IMR-90 (cell line): ENCODE measurements around the gene PDE6B. TPM values are rescaled to one million over a fixed set of nuclear protein-coding genes. Genes with fewer than 3 reads are reported as not detected.

ENCODE experiments used
- ATAC-seq: fragments of 200-7000 bp; cut with Tn5 transposase; 2 replicates; pipeline ENCODE4 v1.9.1; 2020; ENCODE audit warnings: low read depth, mild to moderate bottlenecking, moderate library complexity
- BruUV-seq: library from RNA; stranded (reverse); fragments of 400-500 nt; replicated peaks from 2 replicates; lab custom pipeline; 2021; lab: Mats Ljungman, UMichigan
- CTCF ChIA-PET: fragments of 300-600 bp; formaldehyde crosslinking; extraction: SDS; loops from one replicate; lab custom pipeline; 2021; ENCODE audit warnings: antibody characterized with exemption; lab: Yijun Ruan, JAX
- POLR2A ChIA-PET: fragments of 300-600 bp; sonication (Branson Sonifier 250); formaldehyde crosslinking; loops from one replicate; lab custom pipeline; 2022; ENCODE audit warnings: antibody characterized with exemption; ENCODE audit not compliant: unreplicated experiment; lab: Charles Lee
- DNase-seq: peaks from one replicate; pipeline ENCODE4 v3.0.0; 2013
- H2AFZ ChIP-seq: replicated peaks from 2 replicates; pipeline ENCODE3; 2013; ENCODE audit warnings: low read length, mild to moderate bottlenecking; ENCODE audit not compliant: poor library complexity
- H2AK5ac ChIP-seq: 2 replicates; pipeline ENCODE4 v1.6.1; 2013; ENCODE audit warnings: low read depth, low read length, inconsistent platforms
- H2AK9ac ChIP-seq: replicated peaks from 2 replicates; pipeline ENCODE3; 2013; ENCODE audit warnings: mild to moderate bottlenecking, low read depth, low read length, moderate library complexity; ENCODE audit not compliant: poor library complexity
- H2BK120ac ChIP-seq: 2 replicates; pipeline ENCODE4 v1.6.1; 2013; ENCODE audit warnings: low read depth, low read length, inconsistent platforms
- H2BK15ac ChIP-seq: 3 replicates; pipeline ENCODE4 v1.6.1; 2013; ENCODE audit warnings: low read depth, low read length, inconsistent platforms
- H2BK20ac ChIP-seq: 2 replicates; pipeline ENCODE4 v1.6.1; 2013; ENCODE audit warnings: low read depth, mild to moderate bottlenecking, inconsistent platforms, low read length, moderate library complexity
- H2BK5ac ChIP-seq: 2 replicates; pipeline ENCODE4 v1.6.1; 2013; ENCODE audit warnings: mild to moderate bottlenecking, low read depth, low read length, inconsistent platforms; ENCODE audit not compliant: poor library complexity, severe bottlenecking
- H3K14ac ChIP-seq: replicated peaks from 2 replicates; pipeline ENCODE4 v1.6.1; 2013; ENCODE audit warnings: low read depth, low read length, inconsistent platforms
- H3K18ac ChIP-seq: 2 replicates; pipeline ENCODE4 v1.6.1; 2013; ENCODE audit warnings: low read depth, low read length, control low read depth
- H3K23ac ChIP-seq: 2 replicates; pipeline ENCODE4 v1.6.1; 2013; ENCODE audit warnings: low read depth, low read length, inconsistent platforms
- H3K27ac ChIP-seq: 2 replicates; pipeline ENCODE4 v1.5.1; 2013; ENCODE audit warnings: mild to moderate bottlenecking, control low read depth, low read length; ENCODE audit not compliant: insufficient read depth
- H3K27me3 ChIP-seq: 2 replicates; pipeline ENCODE4 v1.6.1; 2013; ENCODE audit warnings: low read length; ENCODE audit not compliant: control insufficient read depth, insufficient read depth
- H3K36me3 ChIP-seq: 2 replicates; pipeline ENCODE4 v1.6.1; 2013; ENCODE audit warnings: low read length, mixed read lengths; ENCODE audit not compliant: control insufficient read depth, insufficient read depth
- H3K4ac ChIP-seq: 2 replicates; pipeline ENCODE4 v1.6.1; 2013; ENCODE audit warnings: low read depth, low read length, inconsistent platforms
- H3K4me1 ChIP-seq: 2 replicates; pipeline ENCODE4 v1.6.1; 2013; ENCODE audit warnings: low read length, mixed read lengths; ENCODE audit not compliant: control insufficient read depth, insufficient read depth
- H3K4me2 ChIP-seq: 2 replicates; pipeline ENCODE4 v1.6.1; 2013; ENCODE audit warnings: low read depth, mild to moderate bottlenecking, control low read depth, low read length, moderate library complexity
- H3K4me3 ChIP-seq: 2 replicates; pipeline ENCODE4 v1.5.1; 2013; ENCODE audit warnings: low read depth, mild to moderate bottlenecking, control low read depth, low read length, moderate library complexity; ENCODE audit not compliant: insufficient read depth
- H3K56ac ChIP-seq: 2 replicates; pipeline ENCODE4 v1.6.1; 2013; ENCODE audit warnings: low read length, inconsistent platforms; ENCODE audit not compliant: insufficient read depth; ENCODE audit errors: extremely low read depth
- H3K79me1 ChIP-seq, 2 experiments: 2 replicates each; pipeline ENCODE4 v1.6.1; 2013; ENCODE audit warnings: low read length in 2 of 2, inconsistent platforms in 1 of 2, low read depth in 1 of 2
- H3K9ac ChIP-seq: 2 replicates; pipeline ENCODE4 v1.6.1; 2013; ENCODE audit warnings: low read depth, low read length, control low read depth
- H3K9me1 ChIP-seq: 2 replicates; pipeline ENCODE4 v1.6.1; 2013; ENCODE audit warnings: low read length, inconsistent platforms; ENCODE audit not compliant: insufficient read depth
- H3K9me3 ChIP-seq: 2 replicates; pipeline ENCODE4 v1.6.1; 2013; ENCODE audit warnings: low read length; ENCODE audit not compliant: control insufficient read depth, insufficient read depth
- H4K20me1 ChIP-seq: 2 replicates; pipeline ENCODE4 v1.6.1; 2013; ENCODE audit warnings: low read length, inconsistent platforms; ENCODE audit not compliant: insufficient read depth
- H4K5ac ChIP-seq: 2 replicates; pipeline ENCODE4 v1.6.1; 2013; ENCODE audit warnings: mild to moderate bottlenecking, low read depth, low read length, control low read depth
- H4K8ac ChIP-seq, 2 experiments: 2 replicates each; pipeline ENCODE4 v1.6.1; 2013; ENCODE audit warnings: low read depth in 2 of 2, low read length in 2 of 2, control low read depth in 1 of 2, inconsistent platforms in 1 of 2
- H4K91ac ChIP-seq: 2 replicates; pipeline ENCODE4 v1.6.1; 2013; ENCODE audit warnings: low read depth, low read length, inconsistent platforms; ENCODE audit not compliant: insufficient read depth
- CEBPB ChIP-seq: IDR thresholded peaks from 2 replicates; pipeline ENCODE4 v1.6.1; 2012; ENCODE audit warnings: low read depth, low read length, improper control_type of control experiment
- RFX5 ChIP-seq: IDR thresholded peaks from 2 replicates; pipeline ENCODE4 v1.8.0; 2012; ENCODE audit warnings: low read depth, mild to moderate bottlenecking, low read length, moderate library complexity
- WGBS, 2 experiments: methylation state at CpG; one replicate each; pipeline versions ENCODE4 v1.1.5 to v1.1.7; 2013; ENCODE audit warnings: missing lambda C conversion rate in 2 of 2; ENCODE audit not compliant: insufficient read length in 1 of 2; ENCODE audit errors: extremely low coverage in 2 of 2; 5-methylcytosine and 5-hydroxymethylcytosine counted together
- dilution Hi-C: fragments of 300-500 bp; cut with HindIII; formaldehyde crosslinking; loops from one replicate; pipeline ENCODE4 v1.14.3; 2018; ENCODE audit warnings: low sequenced_read_pairs; ENCODE audit not compliant: unreplicated experiment
- in situ Hi-C: fragments of 300-500 bp; cut with MboI; formaldehyde crosslinking; loops from 3 replicates; pipeline ENCODE4 v1.14.3; 2019; ENCODE audit warnings: low sequenced_read_pairs, inconsistent platforms, mixed read lengths
- intact Hi-C: fragments of 100-400 bp; cut with micrococcal nuclease; formaldehyde crosslinking; loops from 2 replicates; pipeline ENCODE4 v1.10.0; 2022
- polyA plus RNA-seq, 3 experiments: library from polyadenylated mRNA; depleted of rRNA; stranded (reverse); fragments of >200 nt; gene quantifications; 2 replicates each; pipeline ENCODE4 v1.2.3, GENCODE V29; 2012; ENCODE audit warnings: low replicate concordance in 1 of 3
- total RNA-seq: library from RNA; depleted of rRNA; stranded (reverse); fragments of >200 nt; gene quantifications from 2 replicates; pipeline ENCODE4 v1.2.3, GENCODE V29; 2012

Gene PDE6B
- total and polyA plus RNA-seq, 2 of the 4 experiments (the other 2 are of a cell fraction) = under 0.01 TPM; not detected in 1

GRCh38 chr4:661231-661630 lies 35.9 kb downstream of the PDE6B start:
- TF ChIP-seq RFX5 (no peak), CEBPB (no peak)
- no peak for DNase-seq
- BruUV-seq = no TSS peak
- WGBS, 2 experiments = no CpG with 5 or more reads among the region's 3 CpGs
- no peak overlapping the region for H4K8ac ChIP-seq
- peaks cover 4% of the 10 kb centered on the region; the same call in 1 of the 2 replicates for H3K27me3 ChIP-seq
- H2BK15ac ChIP-seq = no peak overlapping the region
- no peak overlapping the region for H2BK5ac ChIP-seq
- no peak overlapping the region for H4K5ac ChIP-seq
- ATAC-seq = no peak
- no peak overlapping the region for H2BK20ac ChIP-seq
- no peak overlapping the region for H3K4me3 ChIP-seq
- H4K91ac ChIP-seq = no peak overlapping the region
- peaks cover 16% of the 10 kb centered on the region for H3K9me3 ChIP-seq
- H2AK5ac ChIP-seq = no peak overlapping the region
- H3K18ac ChIP-seq = no peak overlapping the region
- no peaks in the 10 kb centered on the region for H3K4me1 ChIP-seq
- H2AK9ac ChIP-seq = no peak overlapping the region
- H3K79me1 ChIP-seq = no peaks in the 10 kb centered on the region
- no peak overlapping the region for H2BK120ac ChIP-seq
- intact Hi-C loops (no loop called here), dilution Hi-C loops (no loop called here), in situ Hi-C loops (no loop called here)
- ChIA-PET POLR2A (no interaction called here), CTCF (no interaction called here)
- H4K20me1 ChIP-seq = no peaks in the 10 kb centered on the region
- H3K4ac ChIP-seq = no peak overlapping the region
- no peak overlapping the region for H3K14ac ChIP-seq
- H3K9me1 ChIP-seq = no peaks in the 10 kb centered on the region
- H3K4me2 ChIP-seq = no peak overlapping the region
- no peak overlapping the region for H3K23ac ChIP-seq
- H3K56ac ChIP-seq = no peak overlapping the region
- no peaks in the 10 kb centered on the region for H3K36me3 ChIP-seq
- H3K9ac ChIP-seq = no peak overlapping the region
- no peak overlapping the region for H3K27ac ChIP-seq
- H2AFZ ChIP-seq = no peak overlapping the region
